HepG2 (cell line): Measurements from ENCODE around the gene CHKB. TPM values are rescaled to one million over a fixed set of nuclear protein-coding genes. Genes with fewer than 3 reads are reported as not detected.

Experiments used
- ATAC-seq: fragments of 200-7000 bp; cut with Tn5 transposase; 3 replicates; pipeline ENCODE4 v1.9.1; 2020; ENCODE audit warnings: mild to moderate bottlenecking, moderate library complexity
- BruUV-seq: library from RNA; stranded (reverse); fragments of 400-500 nt; replicated peaks from 2 replicates; lab custom pipeline; 2021; lab: Mats Ljungman, UMichigan
- CTCF ChIA-PET: fragments of 300-600 bp; formaldehyde crosslinking; extraction: SDS; loops from one replicate; lab custom pipeline; 2021; ENCODE audit warnings: low total read pairs, inconsistent platforms, low intra/inter-chr PET ratio; lab: Yijun Ruan, JAX
- POLR2A ChIA-PET: fragments of 350-600 bp; sonication (Branson Sonifier 250); formaldehyde crosslinking; loops from one replicate; lab custom pipeline; 2020; ENCODE audit warnings: antibody characterized with exemption, inconsistent platforms; lab: Yijun Ruan, JAX
- DNase-seq: peaks from one replicate; pipeline ENCODE4 v3.0.0-alpha.2; 2015; ENCODE audit warnings: low spot score
- FAIRE-seq: peaks from 3 replicates; lab custom pipeline; 2011; peaks lifted over from hg19 to GRCh38; lab: Jason Lieb, UNC
- H2AFZ ChIP-seq: one replicate; pipeline ENCODE4 v1.6.1; 2011; ENCODE audit warnings: low read length, inconsistent platforms
- H3K27ac ChIP-seq: fragments of 300-600 bp; 3 replicates; pipeline ENCODE4 v1.8.0; 2011; ENCODE audit warnings: mixed run types, mild to moderate bottlenecking, mixed read lengths, low read length, inconsistent platforms; ENCODE audit not compliant: insufficient read depth; ENCODE audit errors: extremely low read length
- H3K27me3 ChIP-seq, 2 experiments: fragments of 200-600 bp in 1 of 2; 2 replicates in 1 of 2; 3 replicates in 1 of 2; pipeline versions ENCODE4 v1.6.0 to v1.8.0; 2011; ENCODE audit warnings: low read length in 2 of 2, mild to moderate bottlenecking in 2 of 2, moderate library complexity in 2 of 2, inconsistent platforms in 1 of 2; ENCODE audit not compliant: insufficient read depth in 2 of 2, control insufficient read depth in 1 of 2
- H3K36me3 ChIP-seq, 2 experiments: fragments of 200-600 bp in 1 of 2; replicated peaks in 1 of 2; 2 replicates in 1 of 2; 3 replicates in 1 of 2; pipeline versions ENCODE4 v1.5.1 to v1.8.0; 2011; ENCODE audit warnings: low read length in 2 of 2, inconsistent platforms in 1 of 2; ENCODE audit not compliant: insufficient read depth in 2 of 2, control insufficient read depth in 1 of 2
- H3K4me1 ChIP-seq: 2 replicates; pipeline ENCODE4 v1.5.1; 2012; ENCODE audit warnings: low read length, inconsistent platforms; ENCODE audit not compliant: insufficient read depth
- H3K4me2 ChIP-seq: 2 replicates; pipeline ENCODE4 v1.6.0; 2011; ENCODE audit warnings: low read depth, low read length, inconsistent platforms
- H3K4me3 ChIP-seq, 3 experiments: fragments of 200-600 bp in 1 of 3; sonication (generic), shearing (Covaris generic) in 1 of 3; replicated peaks in 1 of 3; 2 replicates each; pipeline ENCODE4 v1.5.1; 2011 to 2016; ENCODE audit warnings: low read length in 3 of 3, inconsistent platforms in 2 of 3, low read depth in 2 of 3, mild to moderate bottlenecking in 2 of 3, control low read depth in 1 of 3, mixed read lengths in 1 of 3; ENCODE audit not compliant: insufficient read depth in 1 of 3
- H3K79me2 ChIP-seq: one replicate; pipeline ENCODE4 v1.6.1; 2011; ENCODE audit warnings: low read length, inconsistent platforms; ENCODE audit not compliant: insufficient read depth
- H3K9ac ChIP-seq: 2 replicates; pipeline ENCODE4 v1.6.0; 2011; ENCODE audit warnings: mild to moderate bottlenecking, low read depth, low read length, inconsistent platforms; ENCODE audit not compliant: insufficient read depth
- H3K9me3 ChIP-seq: 2 replicates; pipeline ENCODE4 v1.5.1; 2012; ENCODE audit warnings: mild to moderate bottlenecking, low read length
- H4K20me1 ChIP-seq: 2 replicates; pipeline ENCODE4 v1.6.0; 2011; ENCODE audit warnings: inconsistent platforms, mild to moderate bottlenecking, low read length, moderate library complexity; ENCODE audit not compliant: insufficient read depth
- CBX1 ChIP-seq: IDR thresholded peaks from one replicate; pipeline ENCODE4 v1.6.1; 2016; ENCODE audit warnings: antibody characterized with exemption, low read depth
- CREB3 ChIP-seq: sonication (generic); formaldehyde crosslinking; IDR thresholded peaks from 2 replicates; pipeline ENCODE4 v1.5.0; 2020; ENCODE audit warnings: missing genetic modification reagents
- FOXM1 ChIP-seq: sonication (generic); formaldehyde crosslinking; IDR thresholded peaks from 2 replicates; pipeline ENCODE4 v1.5.0; 2020; ENCODE audit warnings: missing genetic modification reagents
- GATAD1 ChIP-seq: IDR thresholded peaks from 2 replicates; pipeline ENCODE4 v1.6.1; 2016; ENCODE audit warnings: missing genetic modification reagents, missing compliant biosample characterization
- GATAD2A ChIP-seq: IDR thresholded peaks from 2 replicates; pipeline ENCODE4 v1.6.1; 2016
- HOXA9 ChIP-seq: sonication (generic); formaldehyde crosslinking; IDR thresholded peaks from 2 replicates; pipeline ENCODE4 v1.8.1; 2022; ENCODE audit warnings: missing genetic modification reagents, mild to moderate bottlenecking, moderate library complexity, borderline replicate concordance
- IKZF1 ChIP-seq: fragments of 450-650 bp; IDR thresholded peaks from 2 replicates; pipeline ENCODE4 v1.7.1; 2016
- IKZF4 ChIP-seq: sonication (generic); formaldehyde crosslinking; IDR thresholded peaks from 2 replicates; pipeline ENCODE4 v1.5.1; 2020; ENCODE audit warnings: borderline replicate concordance, mild to moderate bottlenecking, low read depth, missing genetic modification reagents; ENCODE audit errors: not compliant biosample characterization
- JUNB ChIP-seq: sonication (generic); formaldehyde crosslinking; IDR thresholded peaks from 2 replicates; pipeline ENCODE4 v1.8.0; 2022; ENCODE audit warnings: missing genetic modification reagents, mild to moderate bottlenecking, borderline replicate concordance
- MZF1 ChIP-seq: sonication (generic); formaldehyde crosslinking; IDR thresholded peaks from 2 replicates; pipeline ENCODE4 v1.8.1; 2023; ENCODE audit warnings: mild to moderate bottlenecking, missing genetic modification reagents, borderline replicate concordance
- PAF1 ChIP-seq: IDR thresholded peaks from 2 replicates; pipeline ENCODE4 v1.6.1; 2016; ENCODE audit warnings: missing genetic modification reagents, missing compliant biosample characterization
- PBX2 ChIP-seq: IDR thresholded peaks from 2 replicates; pipeline ENCODE4 v1.6.1; 2016; ENCODE audit warnings: control low read depth
- SKI ChIP-seq: fragments of 450-650 bp; IDR thresholded peaks from one replicate; pipeline ENCODE4 v1.6.1; 2018; ENCODE audit warnings: mild to moderate bottlenecking; ENCODE audit not compliant: partially characterized antibody
- USF2 ChIP-seq, 2 experiments: sonication (generic) in 1 of 2; formaldehyde crosslinking in 1 of 2; IDR thresholded peaks; 2 replicates each; pipeline versions ENCODE4 v1.5.1 to v1.6.1; 2011 to 2020; ENCODE audit warnings: borderline replicate concordance in 1 of 2, low read depth in 1 of 2, low read length in 1 of 2, mild to moderate bottlenecking in 1 of 2, missing genetic modification reagents in 1 of 2, moderate library complexity in 1 of 2
- ZNF597 ChIP-seq: sonication (generic); formaldehyde crosslinking; IDR thresholded peaks from 2 replicates; pipeline ENCODE4 v1.5.0; 2020; ENCODE audit warnings: missing genetic modification reagents
- ZNF644 ChIP-seq: IDR thresholded peaks from 2 replicates; pipeline ENCODE4 v1.6.1; 2016; ENCODE audit warnings: low read depth
- ZNF720 ChIP-seq: sonication (generic); formaldehyde crosslinking; IDR thresholded peaks from 2 replicates; pipeline ENCODE4 v1.4.0; 2020; ENCODE audit warnings: missing genetic modification reagents
- ZUFSP ChIP-seq: sonication (generic); formaldehyde crosslinking; IDR thresholded peaks from 2 replicates; pipeline ENCODE4 v1.9.0; 2021; ENCODE audit warnings: missing genetic modification reagents, mild to moderate bottlenecking, borderline replicate concordance
- WGBS: methylation state at CpG from one replicate; pipeline ENCODE4 v1.1.6; 2017; ENCODE audit warnings: low lambda C conversion rate; 5-methylcytosine and 5-hydroxymethylcytosine counted together
- in situ Hi-C: cut with HindIII; loops from 2 replicates; pipeline ENCODE4 v1.10.0; 2017; ENCODE audit warnings: low pct_unique_long_range_greater_than_20kb; ENCODE audit not compliant: extremely low pct_ligation_motif_present
- intact Hi-C: fragments of 100-400 bp; cut with micrococcal nuclease; formaldehyde crosslinking; loops from one replicate; pipeline ENCODE4 v1.10.0; 2022; ENCODE audit not compliant: unreplicated experiment
- polyA plus RNA-seq, 8 experiments: library from polyadenylated mRNA; depleted of rRNA in 3 of 8; stranded (reverse) in 7 of 8; unstranded in 1 of 8; fragments of >200 nt; fragmentation: Illumina TruSeq in 4 of 8; extraction: Trizol in 4 of 8; gene quantifications; 2 replicates each; pipeline versions ENCODE4 v1.2.1 to v1.2.3, GENCODE V29; 2011 to 2016; ENCODE audit warnings: low read depth in 4 of 8, missing spikeins in 1 of 8, mixed read lengths in 1 of 8; ENCODE audit not compliant: insufficient read depth in 1 of 8
- total RNA-seq, 5 experiments: library from RNA; depleted of rRNA; stranded (reverse); fragments of >200 nt; fragmentation: Illumina TruSeq; extraction: Trizol; gene quantifications; 2 replicates each; pipeline ENCODE4 v1.2.3, GENCODE V29; 2016; ENCODE audit warnings: low read depth in 1 of 5

The CHKB gene
- total and polyA plus RNA-seq, 2 of the 13 experiments (the other 11 are each of a cell fraction or from before 2014, with no cell fraction given), result 24.5 to 42.7 TPM

- DNase-seq, result no peak
- Histone ChIP-seq H3K4me2 (peak overlapping the region; percentile 97), H2AFZ (no peak overlapping the region), H3K27ac (peak overlapping the region; percentile 9), H3K79me2 (no peaks in the 10 kb centered on the region), H3K4me1 (peaks cover 60% of the 10 kb centered on the region), H3K4me3 (peak overlapping the region; percentile 46 to 61 (median 47)), H3K9me3 (no peaks in the 10 kb centered on the region), H3K9ac (peak overlapping the region; percentile 39), H4K20me1 (no peaks in the 10 kb centered on the region), H3K27me3 (no peaks in the 10 kb centered on the region), H3K36me3 (no peaks in the 10 kb centered on the region)
- WGBS, result 2% methylated on average over 10 of the region's 10 CpGs
- no peak for FAIRE-seq
- ChIA-PET CTCF (interaction anchor here (1.3 to 2.2 kb wide), 4 partner anchors 45 to 79 kb away, joined by 5 to 37 read pairs (median 8); no protein-coding TSS in a partner anchor), POLR2A (interaction anchor here (0.9 to 2.2 kb wide), 6 partner anchors 19 to 78 kb away, joined by 3 to 14 read pairs (median 8); partner anchors contain the start of genes CHKB and SYCE3)
- in situ Hi-C loops, result no loop called here
- peak; percentile 16 for ATAC-seq
- intact Hi-C loops, result loop anchor here (2.0 kb wide), 1 partner anchor 77 kb away; no protein-coding TSS in a partner anchor
- TSS peak; percentile 50 for BruUV-seq
- TF ChIP-seq PBX2 (CRISPR knock-in tag), result no peak
- no peak for TF ChIP-seq JUNB (CRISPR knock-in tag)
- no peak for TF ChIP-seq CBX1
- TF ChIP-seq SKI, result no peak
- TF ChIP-seq ZNF597 (CRISPR knock-in tag), result no peak
- no peak for TF ChIP-seq MZF1 (CRISPR knock-in tag)
- no peak for TF ChIP-seq PAF1
- no peak for TF ChIP-seq USF2 (IDR thresholded peaks at IDR 0.05; ENCODE audit: low read depth, low read length)
- TF ChIP-seq USF2 (CRISPR knock-in tag; IDR thresholded peaks at IDR 0.05; ENCODE audit: borderline replicate concordance), result no peak
- no peak for TF ChIP-seq FOXM1 (CRISPR knock-in tag)
- no peak for TF ChIP-seq IKZF4
- no peak for TF ChIP-seq ZNF720 (CRISPR knock-in tag)
- no peak for TF ChIP-seq ZNF644 (CRISPR knock-in tag)
- no peak for TF ChIP-seq HOXA9 (CRISPR knock-in tag)
- TF ChIP-seq GATAD2A (CRISPR knock-in tag), result peak; percentile 32; the same call in 1 of the 2 replicates
- no peak for TF ChIP-seq GATAD1 (CRISPR knock-in tag)
- no peak for TF ChIP-seq IKZF1
- no peak for TF ChIP-seq CREB3
- TF ChIP-seq ZUFSP, result no peak
These were observed 38.8 kb upstream of the CHKB start for GRCh38 chr22:50621356-50621880.
